Measurements from ENCODE around the gene PITRM1.

Gene PITRM1

DNA sequence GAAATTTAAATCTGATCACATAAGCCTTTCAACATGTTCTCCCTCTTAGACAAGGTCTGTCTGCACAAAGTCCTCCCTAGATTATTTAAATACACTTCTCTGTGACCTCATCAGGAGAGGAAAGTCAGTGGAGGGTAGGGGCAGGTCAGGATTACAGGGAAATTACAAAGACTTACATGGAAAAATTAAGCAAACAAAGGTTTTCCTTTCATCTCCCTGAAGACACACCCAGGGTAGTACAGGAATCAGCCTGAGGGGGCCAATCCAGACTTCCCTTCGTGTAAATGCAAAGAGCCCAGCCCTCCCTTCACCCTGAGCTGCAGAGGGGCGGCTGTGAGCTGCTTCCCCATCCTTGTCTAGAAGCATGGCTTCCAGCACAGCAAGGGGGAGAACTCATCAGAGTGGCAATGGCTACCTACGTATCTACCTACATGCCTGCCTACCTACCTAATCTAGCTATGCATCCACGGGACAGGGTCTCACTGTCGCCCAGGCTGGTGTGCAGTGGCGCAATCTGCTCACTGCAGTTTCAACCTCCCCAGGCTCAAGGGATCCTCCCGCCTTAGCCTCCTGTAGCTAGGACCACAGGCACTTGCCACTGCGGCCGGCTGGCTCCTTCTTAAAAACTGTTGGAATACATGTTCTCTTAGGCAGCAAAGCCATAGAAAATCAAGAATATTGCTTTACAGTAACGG, 33.2 kb downstream of the PITRM1 start:
- no peak for DNase-seq (ENCODE audit: low spot score)

DNA sequence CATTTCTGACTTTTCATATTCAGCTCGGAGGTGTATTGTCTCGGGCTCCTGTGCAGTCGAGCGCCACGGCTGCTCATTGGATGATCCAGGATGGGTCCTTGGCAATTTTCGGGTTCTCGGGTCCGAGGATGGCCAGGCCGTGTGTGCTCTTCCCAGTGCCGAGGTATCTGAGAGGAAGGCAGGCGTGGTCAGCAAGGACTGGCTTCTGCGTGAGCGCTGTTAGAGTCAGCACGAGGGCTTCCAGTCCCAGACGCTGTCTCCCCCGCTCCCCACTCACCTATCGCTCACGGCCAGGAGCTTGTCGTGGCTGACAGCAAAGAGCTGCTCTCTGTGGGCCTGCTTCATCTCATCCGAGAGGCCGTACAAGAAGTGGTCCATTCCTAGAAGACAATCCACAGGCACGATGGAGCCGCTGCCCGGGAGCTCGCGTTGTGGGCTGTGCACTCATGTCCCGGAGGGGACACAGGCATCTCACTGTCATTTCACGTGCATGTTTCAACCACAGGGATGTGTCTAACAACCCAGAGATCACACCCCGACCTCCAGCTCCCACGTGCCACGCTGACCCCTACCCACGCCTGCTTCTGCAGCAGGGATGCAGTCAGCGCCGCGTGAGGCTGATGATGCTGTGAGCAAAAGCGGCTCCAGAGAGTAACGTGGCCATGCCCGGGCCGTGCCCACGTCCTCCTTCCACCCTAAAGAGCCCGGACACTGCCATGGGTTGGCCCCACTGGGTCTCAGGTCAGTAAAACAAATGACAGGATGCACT, 34.4 kb downstream of the PITRM1 start:
- DNase-seq (ENCODE audit: low spot score) = no peak

DNA sequence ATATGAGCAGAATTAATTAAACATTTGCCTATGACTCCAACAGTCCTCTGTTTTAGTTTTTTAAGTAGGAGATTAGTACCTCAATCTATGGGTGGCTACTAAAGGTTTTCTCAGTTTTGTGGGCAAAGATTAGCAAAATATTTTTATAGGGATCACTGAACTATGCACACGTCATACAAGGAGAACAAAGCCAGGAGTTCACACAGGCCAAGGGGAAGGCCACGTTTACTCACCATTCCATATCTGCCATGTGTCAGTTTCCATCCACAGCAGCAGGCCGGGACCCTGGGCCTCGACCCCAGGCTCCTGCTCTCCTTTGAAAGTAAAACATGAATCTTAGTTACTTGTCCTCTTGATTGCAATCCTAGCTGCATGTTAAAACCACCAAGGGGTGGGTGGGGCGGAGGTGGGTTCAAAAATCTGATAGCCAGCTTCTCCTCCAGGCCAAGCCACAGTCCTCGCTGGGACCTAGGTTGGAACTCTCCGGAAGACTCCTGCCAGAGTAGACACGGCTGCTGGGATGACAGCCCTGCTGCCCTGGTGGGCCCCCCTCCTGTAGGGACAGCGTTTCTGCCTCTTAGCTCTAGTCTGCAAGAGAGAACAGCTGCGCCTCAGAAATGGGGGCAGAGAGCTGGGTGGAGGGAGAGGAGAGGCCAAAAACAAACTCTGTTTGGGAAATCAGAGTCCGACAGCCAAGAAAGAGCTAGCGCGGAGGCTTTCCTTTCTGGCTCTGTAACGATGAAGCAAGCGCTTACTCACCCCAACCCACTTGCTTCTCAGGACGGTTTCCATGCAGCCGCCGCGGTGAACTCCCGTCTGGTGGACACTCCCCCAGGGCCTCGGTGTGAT, 35.6 kb downstream of the PITRM1 start:
- DNase-seq (ENCODE audit: low spot score) = no peak

DNA sequence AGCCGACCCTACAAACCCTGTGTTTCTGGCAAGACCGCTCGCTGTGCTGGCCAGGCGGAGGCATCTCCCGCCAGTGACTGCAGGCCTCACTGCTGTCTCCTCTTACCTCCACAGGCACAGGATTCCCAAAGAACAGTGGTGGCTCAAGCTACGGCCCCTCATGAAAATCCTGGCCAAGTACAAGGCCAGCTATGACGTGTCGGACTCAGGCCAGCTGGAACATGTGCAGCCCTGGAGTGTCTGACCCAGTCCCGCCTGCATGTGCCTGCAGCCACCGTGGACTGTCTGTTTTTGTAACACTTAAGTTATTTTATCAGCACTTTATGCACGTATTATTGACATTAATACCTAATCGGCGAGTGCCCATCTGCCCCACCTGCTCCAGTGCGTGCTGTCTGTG, 36.2 kb downstream of the PITRM1 start:
- DNase-seq (ENCODE audit: low spot score) = no peak

DNA sequence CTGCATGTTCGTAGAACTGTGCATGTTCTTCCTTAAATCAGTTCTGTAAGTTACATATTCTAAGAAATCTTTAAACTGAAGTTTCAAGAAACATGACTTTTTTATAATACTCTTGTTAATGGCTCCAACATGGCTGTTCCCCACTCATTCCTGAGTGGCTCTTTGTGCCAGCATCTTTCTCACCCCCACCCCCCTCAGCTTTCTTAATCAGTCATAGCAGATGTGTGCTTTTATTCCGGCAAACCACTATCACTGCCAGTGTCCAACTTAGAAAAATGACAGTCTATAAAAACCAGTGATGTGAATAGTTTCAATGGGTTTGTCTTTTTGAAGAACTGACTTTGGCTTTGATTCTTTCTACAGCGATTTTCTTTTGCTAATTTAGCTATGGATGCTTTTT, 37.6 kb downstream of the PITRM1 start:
- DNase-seq (ENCODE audit: low spot score) = no peak

DNA sequence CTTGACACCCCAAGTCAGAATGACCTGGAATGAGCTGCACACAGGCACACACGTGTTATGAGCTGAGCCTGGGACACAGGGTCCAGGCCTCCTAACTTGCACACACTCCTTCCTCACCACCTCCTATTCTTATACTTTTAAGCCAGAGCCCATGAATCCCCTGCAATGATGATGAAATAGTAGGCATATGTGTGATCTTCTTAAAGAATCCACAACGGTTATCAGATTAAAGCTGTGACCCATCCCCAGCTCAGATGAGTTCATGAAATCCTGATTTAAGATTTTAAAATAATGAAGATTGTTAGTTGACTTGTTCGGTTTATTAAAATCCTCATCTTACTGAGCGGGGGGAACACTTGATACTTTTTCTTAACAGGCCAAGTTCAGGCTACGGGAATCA, 38.6 kb downstream of the PITRM1 start:
- DNase-seq (ENCODE audit: low spot score) = no peak

DNA sequence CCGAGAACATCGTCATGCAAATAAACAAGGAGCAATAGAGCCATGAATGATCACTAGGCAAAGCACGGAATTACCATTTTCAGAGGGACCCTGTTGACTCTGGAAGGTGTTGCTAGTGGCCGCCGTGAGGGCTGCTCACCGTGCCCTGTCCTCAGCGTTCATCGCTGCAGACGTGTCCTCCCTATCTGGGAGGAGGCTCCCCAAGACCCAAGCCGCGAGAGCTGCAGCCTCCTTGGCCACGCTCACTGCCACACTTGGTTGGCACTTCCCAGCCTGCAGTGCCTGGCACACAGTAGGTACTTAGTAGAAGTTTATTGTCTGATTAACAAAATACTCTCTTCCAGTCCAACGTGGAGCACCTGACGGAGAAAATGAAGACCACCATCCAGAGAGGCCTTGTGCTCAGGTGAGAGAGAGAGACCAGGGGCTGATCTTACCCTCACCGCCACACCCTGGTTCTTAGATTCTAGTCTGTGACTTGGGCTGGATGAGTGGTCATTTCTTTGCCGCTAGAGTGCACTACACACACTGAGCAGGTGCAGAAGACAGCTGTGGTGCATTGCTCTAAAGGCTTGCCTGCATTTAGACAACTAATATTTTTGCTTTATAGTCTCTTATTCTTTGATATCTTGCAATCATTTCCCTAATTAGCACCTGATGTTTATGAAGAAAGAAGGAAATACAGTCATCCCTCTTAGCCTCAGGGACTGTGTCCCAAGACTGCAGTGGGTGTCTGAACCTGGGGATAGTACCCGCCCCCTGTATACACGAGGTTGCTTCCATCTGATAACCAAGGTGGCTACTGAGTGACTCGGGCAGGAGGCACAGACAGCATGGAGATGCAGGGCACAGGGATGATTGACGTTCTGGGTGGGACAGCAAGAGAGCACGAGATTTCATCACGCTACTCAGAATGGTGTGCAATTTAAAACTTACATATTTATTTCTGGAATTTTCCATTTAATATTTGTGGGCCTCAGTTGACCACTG, 40.3 kb downstream of the PITRM1 start:
- no peak for DNase-seq (ENCODE audit: low spot score)

DNA sequence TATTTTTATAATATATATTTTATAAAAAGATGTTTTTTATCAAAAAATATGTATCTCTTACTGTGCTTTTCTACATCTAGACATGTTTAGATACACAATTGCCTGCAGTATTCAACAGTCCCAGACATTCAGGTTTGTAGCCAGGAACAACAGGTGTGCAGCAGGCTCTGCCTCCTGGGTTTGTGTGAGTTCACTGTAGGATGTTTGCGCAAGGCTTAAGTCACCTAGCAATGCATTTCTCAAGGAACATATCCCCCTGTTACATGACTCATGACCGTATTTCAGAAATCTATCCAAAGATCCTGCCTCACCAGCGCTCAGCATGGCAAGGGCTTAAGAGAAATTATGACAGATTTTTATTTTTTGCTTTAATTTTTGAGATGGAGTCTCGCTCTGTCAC, 41.5 kb downstream of the PITRM1 start:
- DNase-seq (ENCODE audit: low spot score) = no peak

DNA sequence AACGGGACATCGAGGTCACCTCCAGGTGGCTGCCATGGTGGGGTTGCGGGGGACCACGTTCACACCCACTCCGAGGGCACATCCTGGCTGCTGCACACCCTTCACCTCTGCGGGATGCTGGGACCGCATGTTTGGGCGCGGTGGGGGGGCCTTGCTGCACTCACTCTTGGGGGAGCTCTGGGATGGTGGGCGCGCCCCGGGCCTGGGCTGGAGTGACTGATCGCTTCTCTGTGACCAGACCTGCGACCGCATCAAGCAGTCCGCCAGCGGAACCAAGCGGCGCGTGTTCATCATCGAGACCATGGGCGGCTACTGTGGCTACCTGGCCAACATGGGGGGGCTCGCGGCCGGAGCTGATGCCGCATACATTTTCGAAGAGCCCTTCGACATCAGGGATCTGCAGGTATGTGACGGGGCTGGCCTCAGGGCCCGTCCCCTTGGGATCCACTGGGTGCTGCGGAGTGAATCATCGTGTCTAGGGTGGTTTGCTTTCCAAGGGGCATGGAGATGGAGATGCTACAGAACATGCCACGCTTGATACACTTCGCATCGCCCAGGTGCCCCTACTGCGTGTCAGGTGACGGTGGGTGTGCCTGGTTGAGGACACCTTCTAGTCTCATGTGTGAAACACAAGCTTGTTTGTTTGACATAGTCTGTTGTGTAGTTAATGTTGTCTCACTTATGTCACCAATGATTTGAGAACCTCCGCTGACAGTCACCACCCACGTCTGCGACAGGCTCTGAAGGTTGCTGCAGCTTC, 42.8 kb downstream of the PITRM1 start:
- no peak for DNase-seq (ENCODE audit: low spot score)

DNA sequence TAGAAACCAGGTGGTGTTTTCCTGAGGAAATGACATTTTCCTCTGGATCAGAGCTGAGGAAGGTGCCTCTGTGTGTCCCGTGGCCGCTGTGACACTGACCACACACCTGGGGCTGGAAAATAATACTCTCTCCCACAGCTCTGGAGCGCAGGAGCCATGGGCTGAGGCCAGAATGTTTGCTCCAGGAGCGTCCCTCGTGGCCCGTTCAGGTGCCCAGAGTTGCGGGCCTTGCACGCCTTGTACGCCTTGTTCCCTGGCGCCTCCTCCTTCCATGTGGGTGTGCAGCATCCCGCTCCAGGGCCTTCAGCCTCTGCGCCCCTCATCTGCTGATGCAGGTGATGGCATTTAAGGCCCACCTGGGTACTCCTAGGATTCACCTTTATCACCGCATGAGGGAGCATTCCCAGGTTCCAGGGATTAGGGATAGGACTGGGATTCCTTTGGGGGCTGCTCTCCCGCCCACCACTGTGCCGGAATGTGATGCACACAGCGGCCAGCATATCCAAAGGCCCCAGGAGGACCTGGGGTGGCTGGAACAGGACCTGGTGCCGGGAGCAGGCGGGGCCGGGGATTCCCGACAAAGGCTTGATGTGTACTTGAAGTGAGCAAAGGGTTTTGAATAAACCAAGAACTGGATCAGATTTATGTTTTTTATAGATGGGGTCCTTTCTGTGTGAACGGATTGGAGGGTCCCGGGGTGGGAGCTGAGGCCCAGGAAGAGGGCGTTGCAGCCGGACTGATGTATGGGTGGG, 44.0 kb downstream of the PITRM1 start:
- DNase-seq (ENCODE audit: low spot score) = no peak

DNA sequence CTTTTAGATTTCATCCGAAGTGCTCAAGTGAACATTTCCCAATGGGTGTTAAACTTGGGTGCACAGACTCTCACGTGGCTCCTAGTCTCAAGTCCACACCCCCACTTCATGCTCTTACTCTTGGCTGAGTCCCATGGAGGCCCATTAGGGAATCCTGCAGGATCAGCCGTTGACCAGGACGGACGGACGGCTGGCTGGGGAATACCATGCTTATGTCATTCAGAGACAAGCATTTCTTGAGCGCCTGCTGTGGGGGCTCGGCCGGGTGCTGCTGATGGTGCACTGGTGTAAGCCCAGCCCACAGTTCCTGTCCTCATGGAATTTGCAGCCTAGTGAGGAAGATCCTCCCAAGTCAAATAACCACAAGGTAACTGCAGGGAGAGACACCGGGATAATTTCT, 44.7 kb downstream of the PITRM1 start:
- DNase-seq (ENCODE audit: low spot score) = no peak

DNA sequence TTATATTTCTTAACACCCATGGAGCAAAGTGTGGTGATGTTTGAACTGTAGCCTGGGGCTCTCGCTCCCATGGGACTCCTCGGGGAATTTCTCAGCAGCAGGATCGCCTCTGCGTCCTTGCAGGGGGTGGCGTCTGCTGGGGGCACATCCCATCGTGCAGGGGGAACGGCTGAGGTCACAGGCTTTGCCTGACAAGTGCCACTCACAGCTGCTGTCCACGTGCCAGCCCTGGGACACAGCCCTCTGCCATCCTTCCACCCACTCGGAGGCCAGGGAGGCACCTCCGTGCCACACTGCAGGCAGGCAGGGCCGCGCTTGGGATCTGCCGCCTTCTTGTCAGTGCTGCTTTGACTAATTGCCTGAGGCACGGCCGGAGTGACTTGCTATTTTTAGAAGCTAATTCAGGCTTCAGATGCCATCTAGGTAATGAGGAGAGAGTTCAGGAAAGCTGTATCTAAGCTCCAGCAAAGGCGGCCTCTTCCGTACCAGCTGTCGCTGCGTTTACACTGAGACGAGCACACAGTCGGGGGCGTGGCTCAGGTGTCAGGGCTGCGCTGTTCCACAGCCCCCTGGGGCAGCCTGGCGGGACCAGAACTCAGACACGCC, 45.7 kb downstream of the PITRM1 start:
- no peak for DNase-seq (ENCODE audit: low spot score)

DNA sequence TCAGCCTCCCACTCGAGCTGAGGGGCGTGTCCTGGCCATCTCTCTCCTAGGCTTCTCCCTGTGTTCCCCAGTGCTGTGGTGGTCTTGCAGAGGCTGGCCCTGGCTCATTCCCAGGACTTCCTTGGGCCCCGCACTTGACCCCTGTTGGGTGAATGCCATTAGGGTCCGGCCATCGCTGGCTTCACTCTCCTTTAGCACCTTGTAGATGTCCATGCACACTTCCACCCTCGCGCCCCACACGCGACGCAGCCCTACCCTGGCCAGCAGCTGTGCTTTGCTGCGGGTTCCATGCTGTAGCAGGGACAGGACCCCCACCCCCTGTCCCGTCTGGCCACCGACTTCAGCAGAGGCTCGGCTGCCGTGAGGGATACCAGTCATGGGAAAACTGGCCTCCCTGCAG, 46.3 kb downstream of the PITRM1 start:
- DNase-seq (ENCODE audit: low spot score) = no peak

DNA sequence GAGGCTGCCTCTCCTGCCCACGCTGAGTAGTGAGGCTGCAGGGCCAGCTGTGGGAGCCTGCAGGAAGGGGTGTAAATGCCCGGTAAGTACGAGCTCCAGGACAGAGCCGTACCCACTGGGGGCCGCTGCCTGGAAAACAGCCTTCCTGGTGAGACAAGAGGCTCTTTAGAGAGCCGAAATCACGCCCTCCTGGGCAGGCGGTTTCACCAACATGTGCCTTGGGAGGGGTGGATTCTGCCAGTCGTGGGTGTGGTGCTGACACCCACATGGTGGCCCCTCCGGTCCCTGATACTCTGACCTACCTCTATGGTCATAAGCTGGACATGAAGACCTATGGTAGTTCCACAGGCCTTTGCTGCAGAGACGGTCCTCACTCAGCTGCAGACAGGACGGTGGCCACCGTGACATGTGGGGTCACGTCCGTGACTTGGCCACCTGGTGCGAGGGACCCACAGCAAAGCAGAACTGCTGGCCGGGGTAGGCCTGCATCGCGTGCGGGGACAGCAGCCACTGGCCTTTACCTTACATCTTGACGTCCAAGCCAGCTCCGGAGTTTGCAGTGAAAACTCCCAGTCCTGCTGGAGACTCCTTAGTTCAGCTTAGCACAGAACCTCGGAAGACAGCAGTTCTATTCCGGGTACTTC, 46.9 kb downstream of the PITRM1 start:
- no peak for DNase-seq (ENCODE audit: low spot score)

DNA sequence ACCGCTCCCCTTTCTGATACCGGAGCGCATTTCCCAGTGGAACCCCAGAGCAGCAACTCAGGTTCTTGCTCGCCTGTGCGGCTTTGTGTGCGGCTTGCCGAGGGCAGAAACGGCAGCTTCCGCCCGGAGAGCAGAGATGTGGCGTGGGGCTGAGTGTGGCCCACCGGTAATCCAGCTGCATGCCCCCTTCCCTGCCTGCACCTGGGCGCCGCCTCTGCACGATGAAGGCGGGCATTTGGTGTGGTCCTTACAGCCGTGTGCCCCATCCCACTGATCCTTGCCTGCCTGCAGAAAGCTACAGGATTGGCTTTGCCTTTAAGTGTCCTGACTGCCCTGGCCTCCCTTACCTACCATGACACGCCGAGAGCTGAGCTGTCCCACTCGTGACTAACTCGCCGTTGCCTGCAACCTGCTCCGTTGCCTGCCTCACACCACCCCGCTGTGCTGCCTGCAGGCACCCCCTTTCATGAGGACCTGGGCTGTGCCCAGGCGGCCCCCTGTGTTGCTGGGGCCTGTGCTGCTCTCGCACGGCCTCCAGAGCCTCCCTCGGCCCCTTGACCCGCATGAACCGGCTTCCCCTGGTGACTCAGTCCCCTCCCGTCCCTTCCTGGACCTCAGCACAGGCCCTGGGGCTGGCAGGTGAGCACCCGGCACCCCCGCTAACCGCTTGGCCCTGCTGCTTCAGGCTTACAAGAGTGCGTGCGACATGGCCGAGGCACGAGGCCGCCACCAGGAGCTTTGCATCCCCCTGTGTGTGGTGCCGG, 48.0 kb downstream of the PITRM1 start:
- no peak for DNase-seq (ENCODE audit: low spot score)

DNA sequence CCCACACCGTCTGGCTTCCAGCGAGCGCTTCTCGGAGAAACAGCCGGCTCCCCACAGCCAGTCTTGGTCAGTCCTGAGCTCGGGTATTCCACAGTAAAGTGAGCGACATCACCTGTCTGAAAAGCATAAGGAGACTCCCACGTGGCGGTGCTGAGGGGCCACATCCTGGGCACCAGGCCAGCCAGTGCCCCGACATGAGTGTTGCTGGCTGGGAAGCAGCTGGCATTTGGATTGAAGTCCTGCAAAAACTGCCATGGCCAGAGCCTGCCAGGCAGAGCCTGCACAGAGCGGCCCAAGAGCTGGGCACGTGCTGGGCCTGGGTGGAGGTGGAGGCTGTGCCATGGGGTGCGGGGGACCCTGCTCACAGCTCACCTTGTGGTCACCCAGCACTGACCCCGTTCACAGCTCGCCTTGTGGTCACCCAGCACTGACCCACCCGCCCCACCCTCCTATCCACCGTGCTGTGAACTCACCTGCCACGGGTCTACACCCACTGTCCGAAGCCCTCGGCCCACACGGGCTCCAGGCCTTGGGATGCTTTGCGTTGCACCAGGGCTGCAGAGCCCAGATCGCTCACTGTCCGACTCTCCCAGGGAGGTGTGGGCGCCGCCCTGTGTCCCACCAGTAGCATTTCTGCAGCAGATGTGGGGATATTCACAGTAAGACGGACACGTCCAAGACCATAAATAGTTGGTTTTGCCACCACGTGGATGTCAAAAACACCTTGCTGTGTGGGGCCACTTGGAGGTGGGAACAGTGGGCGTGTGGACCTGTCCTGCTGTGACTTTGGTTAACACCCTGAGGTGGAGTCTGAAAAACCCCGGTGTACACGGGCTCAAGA, 48.8 kb downstream of the PITRM1 start:
- no peak for DNase-seq (ENCODE audit: low spot score)

DNA sequence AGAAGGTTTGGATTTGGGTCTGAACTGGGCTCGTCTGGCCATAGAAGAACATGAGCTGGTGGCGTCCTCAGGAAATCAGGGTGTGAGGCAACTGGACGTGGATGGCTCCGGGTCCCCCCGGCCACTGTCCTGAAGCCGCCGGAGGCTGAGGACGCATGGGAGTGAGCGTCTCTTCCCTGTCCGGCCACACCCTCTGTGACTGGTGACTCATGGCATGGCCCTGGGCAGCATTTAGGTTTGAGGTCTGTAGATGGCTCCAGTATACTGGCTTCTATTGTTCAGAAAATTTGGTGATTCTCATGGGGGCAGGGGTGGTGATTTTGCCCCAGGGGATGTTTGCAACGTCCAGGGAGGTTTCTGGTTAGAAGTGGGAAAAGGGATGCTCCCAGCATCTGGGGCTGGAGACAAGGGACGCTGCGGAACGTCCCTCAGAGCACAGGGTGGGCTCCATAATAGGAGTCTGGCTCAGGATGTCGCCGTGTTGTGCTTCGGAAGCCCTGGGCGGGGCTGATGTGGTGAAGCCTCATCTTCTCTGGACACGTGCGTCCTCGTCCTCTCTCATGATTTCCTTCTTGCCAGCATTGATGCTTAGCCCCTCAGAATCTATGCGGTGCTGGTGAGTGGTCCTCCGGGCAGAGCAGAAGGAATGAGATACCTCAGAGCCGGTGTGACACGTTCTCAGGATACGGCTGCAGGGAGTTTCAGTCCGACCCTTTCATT, 49.9 kb downstream of the PITRM1 start:
- no peak for DNase-seq (ENCODE audit: low spot score)
